A549 treated with CpdA at 1 μM for 4 hours (cell line): ENCODE results near the gene ACIN1. TPM values are rescaled to one million over a fixed set of nuclear protein-coding genes. Genes with fewer than 3 reads are reported as not detected.

Experiments
- total RNA-seq: library from RNA; stranded (reverse); fragments of 200-300 nt; extraction: Qiagen RNA extraction; gene quantifications from 5 replicates; pipeline ENCODE4 v1.2.3, GENCODE V29; 2022; ENCODE audit warnings: low read depth

ACIN1 gene, protein sequence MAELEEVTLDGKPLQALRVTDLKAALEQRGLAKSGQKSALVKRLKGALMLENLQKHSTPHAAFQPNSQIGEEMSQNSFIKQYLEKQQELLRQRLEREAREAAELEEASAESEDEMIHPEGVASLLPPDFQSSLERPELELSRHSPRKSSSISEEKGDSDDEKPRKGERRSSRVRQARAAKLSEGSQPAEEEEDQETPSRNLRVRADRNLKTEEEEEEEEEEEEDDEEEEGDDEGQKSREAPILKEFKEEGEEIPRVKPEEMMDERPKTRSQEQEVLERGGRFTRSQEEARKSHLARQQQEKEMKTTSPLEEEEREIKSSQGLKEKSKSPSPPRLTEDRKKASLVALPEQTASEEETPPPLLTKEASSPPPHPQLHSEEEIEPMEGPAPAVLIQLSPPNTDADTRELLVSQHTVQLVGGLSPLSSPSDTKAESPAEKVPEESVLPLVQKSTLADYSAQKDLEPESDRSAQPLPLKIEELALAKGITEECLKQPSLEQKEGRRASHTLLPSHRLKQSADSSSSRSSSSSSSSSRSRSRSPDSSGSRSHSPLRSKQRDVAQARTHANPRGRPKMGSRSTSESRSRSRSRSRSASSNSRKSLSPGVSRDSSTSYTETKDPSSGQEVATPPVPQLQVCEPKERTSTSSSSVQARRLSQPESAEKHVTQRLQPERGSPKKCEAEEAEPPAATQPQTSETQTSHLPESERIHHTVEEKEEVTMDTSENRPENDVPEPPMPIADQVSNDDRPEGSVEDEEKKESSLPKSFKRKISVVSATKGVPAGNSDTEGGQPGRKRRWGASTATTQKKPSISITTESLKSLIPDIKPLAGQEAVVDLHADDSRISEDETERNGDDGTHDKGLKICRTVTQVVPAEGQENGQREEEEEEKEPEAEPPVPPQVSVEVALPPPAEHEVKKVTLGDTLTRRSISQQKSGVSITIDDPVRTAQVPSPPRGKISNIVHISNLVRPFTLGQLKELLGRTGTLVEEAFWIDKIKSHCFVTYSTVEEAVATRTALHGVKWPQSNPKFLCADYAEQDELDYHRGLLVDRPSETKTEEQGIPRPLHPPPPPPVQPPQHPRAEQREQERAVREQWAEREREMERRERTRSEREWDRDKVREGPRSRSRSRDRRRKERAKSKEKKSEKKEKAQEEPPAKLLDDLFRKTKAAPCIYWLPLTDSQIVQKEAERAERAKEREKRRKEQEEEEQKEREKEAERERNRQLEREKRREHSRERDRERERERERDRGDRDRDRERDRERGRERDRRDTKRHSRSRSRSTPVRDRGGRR
- 107 to 118 TPM (median 110 TPM) in 5 replicates for total RNA-seq

GRCh38 chr14:23094666-23095195 lies at the start of gene ACIN1:
ACIN1 (minus strand) TSS chr14:23095136; CDS start chr14:23095112, 24 bp downstream.

GRCh38 chr14:23118506-23119362 lies 23.8 kb upstream of the ACIN1 start, which contains the start of gene CEBPE:
CEBPE (minus strand) TSS chr14:23119255; CDS start chr14:23119091, 164 bp downstream.

DNA sequence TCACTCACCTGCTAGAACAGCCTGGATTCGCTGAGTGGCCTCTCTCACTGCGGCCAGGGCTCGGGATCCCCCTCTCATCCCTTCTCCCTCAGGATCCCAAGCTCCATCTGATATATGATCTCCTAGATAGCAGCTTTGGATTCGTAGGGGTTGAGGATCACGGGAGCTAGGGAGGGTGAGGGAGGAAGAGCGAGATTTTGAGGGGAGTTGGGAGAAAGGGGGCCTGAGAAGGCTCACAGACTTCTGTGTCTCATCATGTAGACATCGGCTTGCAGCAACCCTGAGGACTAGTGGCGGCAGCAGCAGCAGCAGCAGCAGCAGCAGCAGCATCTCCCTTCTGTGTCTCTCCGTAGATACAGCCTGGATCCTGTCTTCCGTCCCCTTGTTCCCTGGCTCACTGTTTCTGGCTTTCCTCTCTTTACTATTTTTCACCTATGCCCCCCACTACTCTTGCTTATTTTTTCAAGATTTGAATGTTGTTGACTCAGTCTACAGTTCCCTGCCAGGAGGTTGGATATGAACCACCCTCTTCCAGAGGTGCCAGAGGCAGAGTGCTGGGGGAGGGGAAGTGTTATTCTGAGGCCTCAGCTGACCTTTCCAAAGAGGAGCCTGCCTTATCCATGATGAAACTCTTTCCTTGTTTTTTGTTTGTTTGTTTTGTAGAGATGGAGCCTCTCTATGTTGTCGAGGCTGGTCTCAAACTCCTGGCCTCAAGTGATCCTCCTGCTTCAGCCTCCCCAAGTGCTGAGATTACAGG lies 9.8 kb upstream of the ACIN1 start, which contains the start of gene CIROP:
TSS of gene CIROP (minus strand) at position 399 of the 757 bp plus-strand sequence. CDS start at position 330, 69 bp downstream.

DNA sequence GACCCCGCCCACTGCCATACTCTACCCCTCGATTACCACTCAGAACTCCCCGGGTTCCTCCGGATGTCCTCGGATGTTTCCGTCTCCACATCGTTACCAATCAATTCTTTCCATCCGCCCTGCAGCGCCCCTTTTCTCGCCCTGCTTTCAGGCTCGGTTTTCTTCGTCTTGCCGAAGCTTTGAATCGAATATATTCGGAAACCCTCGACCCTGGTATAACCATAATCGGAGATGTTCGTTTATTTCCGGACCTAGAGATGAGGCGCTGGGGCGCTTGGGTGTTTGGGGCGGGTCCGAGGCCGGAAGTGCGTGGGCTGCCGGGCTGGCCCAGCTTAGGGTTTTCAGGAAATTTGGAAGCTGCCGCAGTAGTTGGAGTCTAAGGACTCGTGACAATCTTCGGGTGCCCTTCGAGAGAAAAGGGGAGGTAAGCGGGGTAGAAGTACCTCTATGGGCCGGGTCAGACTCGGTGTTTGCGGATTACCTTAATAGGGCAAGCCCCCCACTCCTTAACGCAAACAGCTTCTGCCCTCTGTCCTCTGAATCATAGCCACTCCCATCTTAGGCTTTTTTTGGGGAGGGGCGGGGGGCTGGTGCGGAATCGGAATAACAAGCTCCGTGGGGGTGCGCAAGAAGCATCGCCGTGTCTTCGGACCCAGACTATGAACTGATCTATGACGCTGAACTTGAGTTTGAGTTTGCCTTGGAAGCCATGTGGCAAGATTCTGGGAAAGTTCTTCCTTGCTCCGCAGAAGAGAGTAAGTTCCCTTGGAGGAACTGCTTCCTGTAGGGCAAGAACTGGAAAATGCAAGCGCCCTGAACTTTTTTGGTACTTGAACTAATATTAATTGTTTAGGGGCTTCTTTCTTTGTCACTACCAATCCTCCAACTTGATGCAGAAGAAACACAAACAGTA lies 516 bp upstream of the ACIN1 start, which contains the start of gene C14orf119:
TSS of gene C14orf119 (plus strand) at position 310 of the 913 bp plus-strand sequence. CDS start 2,154 bp downstream, outside the sequence.

GRCh38 chr14:23056956-23057756 lies 37.8 kb downstream of the ACIN1 start, which contains the start of gene CDH24:
CDH24 (minus strand) TSS chr14:23057520; CDS start chr14:23055733, 1,787 bp downstream.

GRCh38 chr14:23042162-23042965 lies 52.6 kb downstream of the ACIN1 start, which contains the start of gene PSMB11:
PSMB11 (plus strand) TSS chr14:23042212; CDS start chr14:23042226, 14 bp downstream.

GRCh38 chr14:23034498-23035302 lies 60.2 kb downstream of the ACIN1 start, which contains the start of gene PSMB5:
PSMB5 (minus strand) TSS chr14:23034900; CDS start chr14:23034881, 19 bp downstream.

DNA sequence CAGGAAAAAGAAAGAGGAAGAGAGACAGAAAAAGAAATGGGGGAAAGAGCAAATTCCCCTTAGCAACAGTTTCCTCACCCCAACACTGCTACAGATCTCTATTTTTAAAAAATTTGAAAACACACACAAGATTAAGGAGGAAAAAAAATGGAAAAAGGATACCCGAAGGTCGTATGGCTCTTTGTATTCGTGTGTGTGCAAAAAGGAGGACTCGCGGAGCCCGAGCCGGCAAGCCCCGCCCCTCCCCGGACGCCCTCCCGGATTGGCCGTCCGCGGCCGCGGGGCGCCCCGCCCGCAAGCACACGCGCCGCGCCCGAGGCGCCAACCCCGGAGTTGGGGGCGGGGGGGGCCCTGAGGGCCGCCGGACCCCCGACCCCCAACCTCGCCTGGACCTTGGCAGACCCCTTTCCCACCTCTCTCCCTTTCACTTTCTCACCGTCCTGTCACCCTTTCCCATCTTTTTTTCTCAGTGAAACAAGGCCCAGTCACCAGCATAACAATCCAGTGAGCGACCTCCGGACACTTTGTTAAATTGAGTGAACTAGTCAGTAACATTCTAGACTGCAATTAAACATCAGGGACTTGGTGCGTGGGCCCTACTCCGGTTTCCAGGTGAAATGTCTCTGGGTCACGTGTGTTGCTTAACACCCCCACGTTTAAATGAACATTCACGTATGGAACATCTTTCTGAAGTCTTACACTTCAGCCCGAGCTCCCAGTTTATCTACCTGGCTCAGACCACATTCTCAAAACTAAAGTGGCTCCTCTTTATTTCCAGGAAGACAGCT lies 84.8 kb downstream of the ACIN1 start, which contains the start of gene C14orf93:
TSS of gene C14orf93 (minus strand) at position 205 of the 788 bp plus-strand sequence. CDS start 11,120 bp downstream, outside the sequence.

Other genes with a start within 250 kb of the ACIN1 start
- 60.9 to 85.0 TPM (median 77.1 TPM) in 5 replicates for gene LRP10, start 223.4 kb downstream of the ACIN1 start, total RNA-seq
- gene REM2, start 211.9 kb downstream of the ACIN1 start, total RNA-seq, result 0.26 to 0.38 TPM (median 0.33 TPM) in 5 replicates
- 66.0 to 72.5 TPM (median 68.1 TPM) in 5 replicates for gene RBM23, start 176.0 kb downstream of the ACIN1 start, total RNA-seq
- gene PRMT5, start 165.8 kb downstream of the ACIN1 start, total RNA-seq, result 106 to 126 TPM (median 120 TPM) in 5 replicates
- 33.6 to 37.6 TPM (median 37.4 TPM) in 5 replicates for gene HAUS4, start 138.0 kb downstream of the ACIN1 start, total RNA-seq
- 34.2 to 45.0 TPM (median 38.1 TPM) in 5 replicates for gene AJUBA, start 112.6 kb downstream of the ACIN1 start, total RNA-seq
- 2.4 to 3.6 TPM (median 3.2 TPM) in 5 replicates for gene C14orf93, start 85.0 kb downstream of the ACIN1 start, total RNA-seq
- gene PSMB5, start 60.2 kb downstream of the ACIN1 start, total RNA-seq, result 301 to 337 TPM (median 325 TPM) in 5 replicates
- not detected in 5 replicates for gene PSMB11, start 52.9 kb downstream of the ACIN1 start, total RNA-seq
- 3.0 to 5.1 TPM (median 4.5 TPM) in 5 replicates for gene CDH24, start 37.6 kb downstream of the ACIN1 start, total RNA-seq
- gene C14orf119, start 369 bp upstream of the ACIN1 start, total RNA-seq, result 76.3 to 112 TPM (median 109 TPM) in 5 replicates
- not detected in 5 replicates for gene CIROP, start 9.9 kb upstream of the ACIN1 start, total RNA-seq
- not detected in 5 replicates for gene CEBPE, start 24.1 kb upstream of the ACIN1 start, total RNA-seq
- gene SLC7A8, start 88.5 kb upstream of the ACIN1 start, total RNA-seq, result 0.18 to 0.82 TPM (median 0.42 TPM) in 5 replicates
- not detected in 5 replicates for gene RNF212B, start 142.8 kb upstream of the ACIN1 start, total RNA-seq
- gene HOMEZ, start 191.0 kb upstream of the ACIN1 start, total RNA-seq, result 7.4 to 10.9 TPM (median 7.7 TPM) in 5 replicates
- 3.2 to 6.3 TPM (median 4.1 TPM) in 5 replicates for gene PPP1R3E, start 207.7 kb upstream of the ACIN1 start, total RNA-seq
- gene BCL2L2, start 211.7 kb upstream of the ACIN1 start, total RNA-seq, result 19.2 to 23.2 TPM (median 20.4 TPM) in 5 replicates
- gene PABPN1, start 226.3 kb upstream of the ACIN1 start, total RNA-seq, result 140 to 164 TPM (median 154 TPM) in 5 replicates